NOMO-1 (cell line): Measurements from ENCODE around the gene CNOT2.

Experiments used
- DNase-seq, 2 experiments: peaks; one replicate each; lab custom pipeline; 2025; ENCODE audit not compliant: unreplicated experiment in 2 of 2; lab: John Stamatoyannopoulos, UW

Gene CNOT2

DNA sequence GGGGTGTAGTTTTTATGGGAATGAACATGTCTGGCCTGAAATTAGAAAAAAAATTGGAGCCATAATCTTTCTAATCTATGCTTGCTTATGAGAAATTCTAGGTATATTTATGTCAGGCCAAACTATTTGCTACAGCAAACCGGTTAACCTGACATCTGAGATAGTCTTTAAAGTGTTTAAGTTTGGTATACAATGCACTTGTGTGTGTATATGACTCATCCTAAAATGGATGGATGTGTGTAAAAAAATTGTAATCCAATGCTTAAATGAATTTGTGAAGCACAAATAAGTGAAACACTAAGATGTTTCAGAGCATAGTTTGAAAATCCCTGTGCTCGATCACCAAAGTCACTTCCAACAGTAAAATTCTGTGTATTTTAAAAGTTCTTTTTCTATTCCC lies 6.7 kb downstream of the CNOT2 start:
- DNase-seq = no peak

DNA sequence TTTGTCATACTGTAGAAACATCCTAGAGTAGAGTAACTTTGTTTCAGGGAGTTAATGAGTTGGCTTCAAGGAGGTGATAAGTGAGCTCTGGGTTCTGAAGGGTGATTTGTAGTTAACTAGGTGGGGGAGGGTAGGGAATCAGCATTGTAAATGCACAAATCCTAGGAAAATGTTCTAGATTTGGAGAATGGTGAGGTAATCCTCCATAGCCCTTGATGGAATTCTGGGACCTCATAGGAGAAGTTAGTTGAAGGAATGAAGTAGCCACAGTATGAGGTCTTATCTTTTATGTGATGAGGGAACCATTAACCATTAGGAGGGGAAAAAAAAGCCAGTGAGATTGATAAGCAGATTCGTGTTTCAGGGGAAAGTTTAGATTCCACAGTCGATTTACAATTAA lies 8.0 kb downstream of the CNOT2 start:
- no peak for DNase-seq

DNA sequence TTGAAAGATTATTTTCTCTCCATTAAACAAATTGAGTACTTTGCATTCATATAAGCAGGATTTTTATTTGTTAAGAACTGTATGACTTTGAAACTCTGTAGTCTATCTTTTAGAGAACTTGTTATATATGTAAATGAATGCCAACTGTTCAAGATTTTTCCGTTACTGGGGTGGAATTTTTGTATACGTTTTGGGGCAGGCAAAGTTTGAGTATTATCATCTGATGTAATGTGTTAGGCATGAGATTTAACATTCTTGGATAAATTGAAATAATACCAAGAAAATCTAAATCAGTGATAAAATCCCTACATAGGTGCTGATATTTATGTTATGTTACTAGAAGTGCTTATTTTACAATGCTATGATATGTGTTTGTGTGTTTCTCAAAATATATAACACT lies 8.4 kb downstream of the CNOT2 start:
- DNase-seq = no peak

DNA sequence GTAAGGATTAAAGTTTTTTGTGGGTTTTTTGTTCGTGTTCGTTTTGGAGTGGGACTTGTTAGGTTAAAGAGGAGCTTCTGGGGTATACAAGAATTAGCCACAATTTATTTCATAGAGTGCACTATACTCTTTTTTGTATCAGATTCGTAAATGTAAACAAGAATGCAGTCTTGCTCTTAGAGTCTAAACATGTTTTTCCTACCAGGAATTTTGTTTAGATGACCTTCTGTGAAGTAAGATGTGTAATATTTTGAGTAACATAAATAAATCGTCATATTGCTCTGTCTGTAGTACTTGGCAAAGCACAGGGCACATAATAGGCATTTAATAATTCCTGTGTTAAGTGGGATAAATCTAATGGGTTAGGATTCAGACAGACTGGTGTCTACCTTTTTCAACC lies 9.6 kb downstream of the CNOT2 start:
- DNase-seq = no peak

DNA sequence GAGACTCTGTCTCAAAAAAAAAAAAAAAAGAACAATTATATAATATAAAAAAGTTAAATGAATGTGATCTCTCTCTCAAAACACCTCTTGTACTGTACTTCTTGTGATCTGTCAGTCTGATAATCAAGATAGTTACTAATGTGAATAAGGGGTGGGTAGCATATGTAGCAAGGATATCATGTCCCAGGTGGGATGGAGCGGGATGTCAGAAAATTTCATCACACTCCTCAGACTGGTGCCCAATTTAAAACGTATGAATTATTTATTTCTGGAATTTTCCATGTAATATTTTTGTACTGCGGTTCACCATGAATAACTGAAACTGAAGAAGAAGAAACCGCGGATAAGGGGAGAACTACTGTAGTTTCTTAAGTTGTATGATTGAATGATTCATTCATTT lies 11.0 kb downstream of the CNOT2 start:
- DNase-seq = no peak

DNA sequence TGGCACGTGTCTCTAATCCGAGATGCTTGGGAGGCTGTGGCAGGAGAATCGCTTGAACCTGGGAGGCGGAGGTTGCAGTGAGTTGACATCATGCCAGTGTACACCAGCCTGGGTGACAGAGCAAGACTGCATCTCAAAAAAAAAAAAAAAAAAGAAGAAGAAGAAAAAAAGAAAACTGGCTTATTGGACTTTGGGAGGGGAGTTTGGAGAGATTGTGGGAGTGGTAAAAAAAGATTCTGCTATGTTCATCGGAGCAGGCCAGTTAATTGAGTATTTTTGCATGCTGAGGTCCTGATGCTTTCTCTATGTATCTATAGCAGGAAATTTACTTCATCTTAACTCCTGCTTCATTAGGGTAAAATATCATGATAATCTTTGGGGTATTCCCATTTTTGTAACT lies 11.6 kb downstream of the CNOT2 start:
- no peak for DNase-seq

DNA sequence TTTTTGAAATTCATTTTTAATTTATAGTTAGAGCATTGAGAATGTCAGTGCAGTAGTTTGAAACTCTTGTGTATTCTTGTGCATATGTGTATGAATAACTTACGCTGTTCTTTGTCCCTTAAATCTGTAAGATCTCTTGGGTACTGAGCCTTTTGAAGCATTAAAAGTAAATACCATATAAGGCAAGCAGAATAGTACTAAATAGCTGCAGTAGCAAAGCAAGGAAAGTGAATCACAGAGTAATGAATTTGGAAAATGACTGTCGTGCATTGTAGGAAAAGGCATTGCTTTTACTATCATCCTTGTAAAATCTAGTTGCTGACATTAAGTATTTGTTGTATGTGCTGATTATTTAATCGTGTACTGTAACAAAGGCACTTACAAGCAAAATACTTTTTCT lies 12.1 kb downstream of the CNOT2 start:
- no peak for DNase-seq

DNA sequence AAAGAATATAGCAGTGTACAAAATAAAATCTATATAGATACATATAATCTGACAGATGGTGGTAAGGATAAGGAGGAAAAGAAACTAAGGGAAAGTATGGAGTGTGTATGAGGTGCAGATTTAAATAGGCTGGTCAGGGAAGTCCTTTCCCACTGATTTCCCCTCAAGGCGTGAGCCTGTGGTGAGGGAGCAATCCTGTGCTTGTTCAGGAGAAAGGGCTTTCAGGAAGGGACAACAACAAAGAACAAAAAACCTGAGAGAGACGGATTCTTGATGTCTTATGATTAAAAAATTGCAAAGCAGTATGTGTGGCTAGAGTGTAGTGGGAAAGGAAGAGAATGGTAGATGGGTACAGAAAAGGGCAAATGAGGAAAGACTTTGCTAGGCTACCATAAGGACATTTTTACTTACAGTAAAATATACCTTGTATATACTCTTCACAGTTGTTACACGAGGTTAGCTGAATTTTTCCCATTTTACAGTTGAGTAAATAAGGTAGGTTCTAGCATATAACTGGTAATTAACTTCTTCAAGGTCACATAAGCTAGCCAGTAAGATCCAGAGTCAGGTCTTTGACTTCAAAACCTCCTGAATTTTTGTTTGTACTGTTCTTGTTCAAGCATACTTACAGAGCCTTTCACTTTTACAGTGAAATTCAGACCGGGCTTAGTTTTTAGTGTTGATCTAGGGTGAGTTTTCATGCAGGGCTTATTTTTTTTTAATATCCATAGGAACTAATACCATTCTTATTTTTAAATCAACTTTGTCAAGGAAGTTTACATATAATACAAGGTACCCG lies 15.6 kb downstream of the CNOT2 start:
- no peak for DNase-seq

DNA sequence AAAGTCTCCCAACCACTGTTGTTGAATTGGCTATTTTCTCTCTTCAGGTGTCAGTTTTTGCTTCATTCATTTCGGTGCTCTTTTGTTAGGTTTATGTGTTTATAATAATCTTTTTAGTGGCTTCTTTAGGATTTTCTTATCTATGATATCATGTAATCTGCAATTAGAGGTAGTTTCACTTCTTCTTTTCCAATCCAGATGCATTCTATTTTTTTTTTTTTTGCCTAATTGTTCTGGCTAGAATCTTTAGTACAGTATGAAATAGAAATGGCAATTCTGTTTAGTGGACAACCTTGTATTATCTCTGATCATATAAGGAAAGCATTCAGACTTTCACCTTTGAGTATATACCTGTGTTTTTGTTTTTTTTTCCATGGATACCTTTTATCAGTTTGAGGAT lies 17.4 kb downstream of the CNOT2 start:
- DNase-seq = peak in 1 of 2 experiments; percentile 47

DNA sequence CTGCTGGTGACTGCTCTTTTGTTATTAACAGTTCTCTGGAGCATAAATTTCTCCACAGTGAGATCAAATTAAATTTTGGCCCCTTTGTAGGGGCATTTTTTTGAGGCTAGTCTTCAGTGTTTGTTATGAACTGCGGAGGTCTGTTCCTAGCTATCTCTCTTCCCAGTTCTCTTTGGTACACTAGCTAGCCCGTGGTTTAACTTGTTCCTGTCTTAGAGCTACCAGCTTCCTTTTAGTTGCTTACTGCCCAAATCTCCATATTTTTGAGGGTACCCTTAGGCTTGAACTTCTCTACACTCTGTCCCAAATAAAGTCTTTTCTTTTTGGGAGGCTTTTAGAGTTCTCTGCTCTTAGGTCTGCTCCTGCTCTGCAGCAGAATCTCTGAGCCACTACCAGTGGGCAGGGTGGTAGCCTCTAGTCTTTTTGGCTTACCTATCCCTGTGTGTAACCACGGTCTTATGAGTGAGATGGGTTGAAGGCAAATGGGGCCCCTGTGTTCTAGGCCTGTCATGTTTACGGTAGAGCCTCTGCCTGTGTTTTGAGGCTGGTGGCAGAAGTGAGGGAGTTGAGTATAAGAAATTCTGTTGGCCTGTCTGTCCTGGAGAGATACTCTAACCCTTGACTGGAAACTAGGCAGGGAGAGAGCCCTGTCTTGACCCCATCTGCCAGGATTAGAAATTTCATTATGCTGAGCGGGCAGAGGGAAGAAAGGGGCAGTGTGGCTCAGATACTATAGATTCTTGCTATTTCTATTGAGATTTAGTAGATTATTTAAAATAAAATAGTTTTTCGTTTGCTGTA lies 21.0 kb downstream of the CNOT2 start:
- DNase-seq = no peak

DNA sequence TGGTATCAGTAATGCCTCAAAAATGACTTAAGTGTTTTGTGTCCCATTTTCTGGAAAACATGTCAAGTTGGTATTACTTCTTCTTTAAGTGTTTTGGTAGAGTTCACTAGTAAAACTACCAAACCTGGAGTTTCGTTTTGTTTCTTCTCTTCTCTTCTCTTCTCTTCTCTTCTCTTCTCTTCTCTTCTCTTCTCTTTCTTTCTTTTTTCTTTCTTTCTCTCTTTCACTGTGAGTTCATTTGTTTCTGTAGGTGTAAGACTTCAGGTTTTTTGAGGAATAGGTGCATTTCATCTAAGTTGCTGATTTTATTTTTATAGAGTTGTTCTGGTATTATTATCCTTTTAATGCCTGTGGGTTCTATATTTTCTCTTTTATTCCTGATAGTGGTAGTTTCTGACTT lies 21.9 kb downstream of the CNOT2 start:
- no peak for DNase-seq

DNA sequence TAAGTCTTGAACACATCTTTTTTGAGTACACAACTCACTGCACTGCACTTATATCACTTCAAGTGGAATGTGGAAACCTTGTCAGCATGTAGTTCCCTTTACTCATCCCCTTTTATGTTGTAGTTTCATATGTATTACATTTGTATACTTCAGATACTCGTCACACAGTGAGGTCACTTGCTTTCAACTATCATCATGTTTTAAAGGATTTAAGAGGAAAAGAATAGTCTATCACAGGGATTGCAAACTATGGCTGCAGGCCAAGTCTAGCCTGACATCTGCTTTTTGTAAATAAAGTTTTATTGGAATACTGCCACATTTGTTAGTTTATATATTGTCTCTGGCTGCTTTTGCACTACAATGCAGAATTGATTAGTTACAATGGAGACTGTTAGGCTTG lies 24.3 kb downstream of the CNOT2 start:
- no peak for DNase-seq

DNA sequence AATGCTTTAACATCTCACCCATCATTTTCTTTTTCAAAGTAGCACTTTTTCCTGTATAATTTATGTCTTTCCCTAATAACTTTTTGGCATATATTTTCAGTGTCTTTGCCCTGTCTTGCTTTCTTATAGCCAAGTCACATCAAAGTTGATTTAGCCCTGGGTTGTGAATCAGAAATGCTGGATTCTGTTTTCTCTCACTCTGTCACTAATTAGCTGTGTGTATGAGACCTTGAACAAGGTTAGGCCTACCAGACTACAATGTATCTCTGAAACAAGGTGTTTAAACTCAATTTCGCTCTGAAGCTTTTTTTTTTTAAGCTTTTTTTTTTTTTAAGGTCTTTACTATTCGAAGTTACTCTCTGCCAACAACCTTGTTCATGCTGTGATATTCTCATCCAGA lies 25.7 kb downstream of the CNOT2 start:
- DNase-seq = no peak

DNA sequence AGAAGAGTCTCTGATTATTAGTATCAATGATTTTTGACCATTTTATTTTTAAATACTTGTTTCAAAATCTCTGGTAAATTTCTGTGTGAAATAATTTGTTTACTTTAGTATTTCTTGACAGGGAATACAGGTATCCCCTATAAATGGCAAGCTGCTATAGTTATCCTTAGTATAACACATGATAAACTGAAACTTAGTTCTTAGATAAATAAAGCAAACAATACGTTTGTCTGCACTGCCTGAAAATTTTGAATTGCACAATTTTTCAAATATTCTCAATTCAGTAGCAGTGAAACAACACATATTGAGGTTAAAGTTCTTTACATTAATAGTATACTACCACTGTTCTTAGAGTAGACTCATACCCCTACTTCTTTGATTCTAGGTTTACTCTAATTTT lies 26.9 kb downstream of the CNOT2 start:
- DNase-seq = no peak

DNA sequence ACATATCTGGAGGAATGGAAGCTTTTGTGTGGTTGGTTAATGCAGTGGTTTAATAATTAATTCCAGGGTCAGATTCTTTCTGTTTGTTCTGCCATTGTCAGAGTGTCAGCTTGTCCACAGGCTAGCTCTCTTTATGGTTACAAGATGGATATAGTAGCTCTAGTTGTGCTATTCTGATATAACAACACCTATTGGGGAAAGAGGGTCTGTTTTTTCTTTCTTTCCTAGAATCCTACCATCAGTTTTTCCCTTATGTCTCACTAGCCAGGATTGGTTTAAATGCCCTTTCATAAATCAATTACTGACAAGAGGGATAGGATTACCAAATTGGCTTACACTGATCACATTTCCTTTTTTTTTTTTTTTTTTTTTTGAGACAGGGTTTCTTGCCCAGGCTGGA lies 27.8 kb downstream of the CNOT2 start:
- DNase-seq = no peak

DNA sequence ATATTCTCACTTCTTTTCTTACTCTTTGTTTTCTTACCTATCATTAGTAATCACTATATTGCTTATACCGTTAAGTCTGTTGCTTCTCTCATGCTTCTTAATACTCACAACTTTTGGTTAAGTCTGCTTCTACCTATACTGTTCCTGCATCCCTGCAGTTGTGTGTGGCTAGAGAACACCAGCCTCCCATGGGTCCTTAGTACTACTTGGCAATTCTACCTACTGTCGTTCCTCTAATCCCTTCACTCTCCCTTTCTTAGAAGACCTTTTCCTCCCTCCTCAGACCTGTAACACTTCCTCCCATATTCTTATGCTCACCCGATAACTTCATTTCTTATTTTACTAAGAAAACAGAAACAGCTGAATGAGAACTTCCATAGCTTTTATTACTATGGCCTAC lies 29.3 kb downstream of the CNOT2 start:
- DNase-seq = no peak

DNA sequence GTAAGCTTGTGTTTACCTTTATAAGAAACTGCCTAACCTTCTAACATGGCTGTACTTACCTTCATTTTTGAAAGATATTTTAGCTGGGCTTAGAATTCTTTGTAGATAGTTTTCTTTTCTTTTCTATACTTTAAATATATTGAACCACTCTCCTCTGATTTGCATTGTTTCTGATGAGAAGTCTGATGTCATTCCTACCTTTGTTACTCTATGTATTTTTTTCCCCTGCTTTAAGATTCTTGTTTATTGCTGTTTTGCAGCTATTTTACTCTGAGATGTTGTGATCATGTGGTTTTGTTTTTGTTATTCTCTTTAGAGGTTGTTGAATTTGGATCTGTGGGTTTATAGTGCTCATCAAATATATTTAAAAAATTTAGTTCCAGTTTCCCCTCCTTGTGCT lies 31.8 kb downstream of the CNOT2 start:
- DNase-seq = no peak

DNA sequence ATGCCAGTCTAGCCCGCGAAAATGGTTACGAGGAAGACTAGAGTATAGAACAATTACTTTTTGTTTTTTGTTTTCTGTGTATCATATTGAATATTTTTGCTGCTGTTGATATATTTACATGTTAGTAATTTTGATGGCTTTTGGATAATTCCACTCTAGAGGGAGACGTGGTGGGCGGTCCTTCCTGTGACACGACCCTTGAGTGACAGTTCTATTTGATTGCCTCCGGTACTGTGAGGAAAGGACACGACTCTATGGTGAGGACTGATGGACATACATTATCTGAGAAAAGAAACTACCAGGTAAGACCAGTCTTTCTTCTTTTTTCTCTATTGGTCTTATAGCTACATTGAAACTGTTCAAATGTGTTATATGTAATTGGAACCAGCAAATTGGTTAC lies 34.7 kb downstream of the CNOT2 start:
- no peak for DNase-seq

DNA sequence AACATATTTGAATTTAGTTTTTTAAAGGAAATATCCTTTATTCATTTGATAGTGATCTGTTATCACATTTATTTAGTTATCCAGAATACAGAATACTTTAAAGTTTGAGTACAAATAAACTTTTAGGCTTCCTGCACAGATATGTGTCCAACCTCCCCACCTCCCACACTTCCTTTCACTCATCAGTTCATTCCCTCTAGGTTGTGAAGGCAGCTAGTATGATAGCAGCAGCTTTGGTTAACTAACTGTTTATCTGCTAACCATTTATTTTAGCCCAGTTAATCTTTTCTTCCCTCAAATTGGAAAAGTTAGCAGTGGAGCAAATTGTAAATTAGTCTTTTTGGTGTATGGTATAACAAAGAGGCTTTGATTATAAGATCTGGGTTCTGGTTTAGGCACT lies 35.7 kb downstream of the CNOT2 start:
- no peak for DNase-seq

DNA sequence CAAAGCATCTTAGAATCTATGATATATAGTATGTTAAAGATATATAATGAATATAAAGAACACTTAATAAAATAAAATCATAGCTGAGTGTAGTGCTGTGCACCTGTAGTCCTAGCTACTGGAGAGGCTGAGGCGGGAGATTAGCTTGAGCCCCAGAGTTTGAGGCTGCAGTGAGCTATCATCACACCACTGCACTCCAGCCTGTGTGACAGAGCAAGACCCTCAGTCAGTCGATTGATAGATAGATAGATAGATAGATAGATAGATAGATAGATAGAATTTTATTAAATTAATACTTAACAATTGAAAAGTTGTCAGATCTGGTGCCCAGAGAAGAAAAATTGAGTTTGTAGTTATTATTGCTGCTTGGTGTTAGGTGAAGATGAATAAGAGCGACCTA lies 40.0 kb downstream of the CNOT2 start:
- DNase-seq = no peak

DNA sequence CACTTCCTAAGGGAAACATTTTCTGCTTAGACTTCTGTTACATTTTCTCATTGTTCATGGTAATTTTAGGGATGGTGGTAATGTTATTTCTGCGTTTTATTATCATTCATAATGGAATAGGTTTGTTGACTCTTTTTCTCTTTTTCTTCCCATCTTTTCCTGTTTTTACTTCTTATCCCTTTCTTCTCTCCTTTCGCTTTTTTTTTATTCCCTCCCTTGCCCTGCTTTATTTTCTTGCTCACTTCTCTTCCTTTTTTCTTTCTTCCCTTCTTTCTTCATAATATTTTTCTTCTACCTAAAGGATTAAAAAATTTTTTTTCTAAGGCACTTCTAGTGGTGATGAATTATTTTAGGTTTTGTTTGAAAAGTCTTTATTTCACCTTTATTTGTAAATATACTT lies 45.6 kb downstream of the CNOT2 start:
- DNase-seq = no peak

DNA sequence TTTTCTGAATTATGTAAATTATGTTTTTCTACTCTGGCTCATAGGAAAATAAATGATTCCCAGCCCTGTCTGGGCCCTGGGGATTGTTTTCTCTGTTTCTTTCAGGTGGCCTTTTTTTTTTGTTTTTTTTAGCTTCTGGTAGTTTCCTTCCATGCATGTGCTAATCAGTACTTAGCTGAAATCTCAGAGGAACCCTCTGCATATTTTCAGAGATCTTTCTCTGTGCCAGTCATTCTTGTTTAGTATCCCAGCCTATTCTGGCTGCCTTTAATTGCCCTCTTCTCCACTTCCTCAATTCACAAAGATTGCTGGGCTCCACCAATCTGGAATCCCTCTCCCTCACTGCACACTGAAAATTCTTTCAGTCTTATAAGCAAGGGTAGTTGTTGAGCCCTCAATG lies 46.9 kb downstream of the CNOT2 start:
- DNase-seq = peak in 1 of 2 experiments; percentile 8
